WTC11 (cell line): ENCODE data around the gene SPAAR. TPM values are rescaled to one million over a fixed set of nuclear protein-coding genes. Genes with fewer than 3 reads are reported as not detected.

Experiments used
- ATAC-seq: fragments of 200-7000 bp; cut with Tn5 transposase; 2 replicates; pipeline ENCODE4 v1.10.0; 2021; ENCODE audit warnings: mild to moderate bottlenecking, moderate library complexity
- CTCF ChIA-PET: fragments of 300-600 bp; sonication (Branson Sonifier 250); formaldehyde crosslinking; loops from one replicate; lab custom pipeline; 2021; ENCODE audit warnings: antibody characterized with exemption; lab: Charles Lee
- POLR2A ChIA-PET: fragments of 350-600 bp; sonication (Branson Sonifier 250); formaldehyde crosslinking; loops from one replicate; lab custom pipeline; 2021; ENCODE audit warnings: antibody characterized with exemption; lab: Charles Lee
- DNase-seq: peaks from one replicate; pipeline ENCODE4 v3.0.0; 2021; ENCODE audit warnings: low spot score
- H3K27ac Mint-ChIP-seq: 2 replicates; pipeline ENCODE4 v1.8.0; 2021; ENCODE audit warnings: mixed read lengths
- H3K27me3 Mint-ChIP-seq: 2 replicates; pipeline ENCODE4 v1.8.0; 2021; ENCODE audit warnings: low read depth, mild to moderate bottlenecking, moderate library complexity, mixed read lengths
- H3K36me3 Mint-ChIP-seq: 2 replicates; pipeline ENCODE4 v1.8.0; 2021; ENCODE audit warnings: mixed read lengths
- H3K4me1 Mint-ChIP-seq: 2 replicates; pipeline ENCODE4 v1.8.0; 2022; ENCODE audit warnings: mixed read lengths
- H3K4me3 Mint-ChIP-seq: 2 replicates; pipeline ENCODE4 v1.8.0; 2021; ENCODE audit warnings: mild to moderate bottlenecking, moderate library complexity, mixed read lengths
- H3K9me3 Mint-ChIP-seq: 2 replicates; pipeline ENCODE4 v1.8.0; 2021; ENCODE audit warnings: mixed read lengths
- ATF1 ChIP-seq: sonication (generic); formaldehyde crosslinking; IDR thresholded peaks from 2 replicates; pipeline ENCODE4 v1.8.1; 2023; ENCODE audit warnings: mild to moderate bottlenecking, moderate library complexity, missing genetic modification reagents
- CBFB ChIP-seq: sonication (generic); formaldehyde crosslinking; IDR thresholded peaks from 2 replicates; pipeline ENCODE4 v1.8.1; 2022; ENCODE audit warnings: mild to moderate bottlenecking, low read depth, missing genetic modification reagents
- ESRRA ChIP-seq: sonication (generic); formaldehyde crosslinking; IDR thresholded peaks from 2 replicates; pipeline ENCODE4 v1.8.1; 2022; ENCODE audit warnings: mild to moderate bottlenecking, missing genetic modification reagents, borderline replicate concordance
- ETV6 ChIP-seq: sonication (generic); formaldehyde crosslinking; IDR thresholded peaks from 2 replicates; pipeline ENCODE4 v1.8.1; 2022; ENCODE audit warnings: mild to moderate bottlenecking, missing genetic modification reagents
- IRF2 ChIP-seq: sonication (generic); formaldehyde crosslinking; IDR thresholded peaks from 2 replicates; pipeline ENCODE4 v1.8.0; 2022; ENCODE audit warnings: low read depth, missing genetic modification reagents, borderline replicate concordance
- MXD4 ChIP-seq: fragments of 250-450 bp; sonication (Bioruptor Pico); IDR thresholded peaks from 2 replicates; pipeline ENCODE4 v1.8.0; 2021; ENCODE audit warnings: mild to moderate bottlenecking, moderate library complexity, borderline replicate concordance
- NFATC4 ChIP-seq: fragments of 250-450 bp; sonication (Bioruptor Pico); IDR thresholded peaks from 2 replicates; pipeline ENCODE4 v1.9.0; 2021; ENCODE audit warnings: mild to moderate bottlenecking
- NFE2L1 ChIP-seq: sonication (generic); formaldehyde crosslinking; IDR thresholded peaks from 2 replicates; pipeline ENCODE4 v1.8.1; 2023; ENCODE audit warnings: missing genetic modification reagents
- NR2C2 ChIP-seq: sonication (generic); formaldehyde crosslinking; IDR thresholded peaks from 2 replicates; pipeline ENCODE4 v1.8.0; 2022; ENCODE audit warnings: mild to moderate bottlenecking, missing genetic modification reagents
- SP1 ChIP-seq: sonication (generic); formaldehyde crosslinking; conservative IDR thresholded peaks from 2 replicates; pipeline ENCODE4 v1.8.1; 2022; ENCODE audit warnings: missing genetic modification reagents
- TP53 ChIP-seq: sonication (generic); formaldehyde crosslinking; IDR thresholded peaks from 2 replicates; pipeline ENCODE4 v1.8.1; 2023; ENCODE audit warnings: mild to moderate bottlenecking, missing genetic modification reagents
- ZNF219 ChIP-seq: sonication (generic); formaldehyde crosslinking; IDR thresholded peaks from 2 replicates; pipeline ENCODE4 v1.8.0; 2023; ENCODE audit warnings: missing genetic modification reagents, mild to moderate bottlenecking, borderline replicate concordance
- total RNA-seq: library from RNA; stranded (reverse); gene quantifications from 3 replicates; pipeline ENCODE4 v1.2.3, GENCODE V29; 2021
- TF ChIP-seq, protein P1 (sequence below): sonication (generic); formaldehyde crosslinking; IDR thresholded peaks from 2 replicates; pipeline ENCODE4 v1.8.1; 2022; ENCODE audit warnings: mild to moderate bottlenecking, missing genetic modification reagents, moderate library complexity, borderline replicate concordance
- TF ChIP-seq, protein P2 (sequence below): sonication (generic); formaldehyde crosslinking; IDR thresholded peaks from 2 replicates; pipeline ENCODE4 v1.8.1; 2023; ENCODE audit warnings: mild to moderate bottlenecking, missing genetic modification reagents, borderline replicate concordance
- TF ChIP-seq, protein P3 (sequence below): sonication (generic); formaldehyde crosslinking; conservative IDR thresholded peaks from 2 replicates; pipeline ENCODE4 v1.8.1; 2023; ENCODE audit warnings: mild to moderate bottlenecking, low read depth, missing genetic modification reagents, moderate library complexity
- TF ChIP-seq, protein P4 (sequence below): sonication (generic); formaldehyde crosslinking; IDR thresholded peaks from 2 replicates; pipeline ENCODE4 v1.8.1; 2022; ENCODE audit warnings: low read depth, missing genetic modification reagents, borderline replicate concordance
- TF ChIP-seq, protein P5 (sequence below): sonication (generic); formaldehyde crosslinking; IDR thresholded peaks from 2 replicates; pipeline ENCODE4 v1.8.0; 2023; ENCODE audit warnings: missing genetic modification reagents
- TF ChIP-seq, protein P6 (sequence below): fragments of 200-600 bp; IDR thresholded peaks from 2 replicates; pipeline ENCODE4 v1.8.0; 2022; ENCODE audit warnings: antibody characterized with exemption

The SPAAR gene
- total RNA-seq, 1 experiment from 2014 or later, result 0.33 TPM

DNA sequence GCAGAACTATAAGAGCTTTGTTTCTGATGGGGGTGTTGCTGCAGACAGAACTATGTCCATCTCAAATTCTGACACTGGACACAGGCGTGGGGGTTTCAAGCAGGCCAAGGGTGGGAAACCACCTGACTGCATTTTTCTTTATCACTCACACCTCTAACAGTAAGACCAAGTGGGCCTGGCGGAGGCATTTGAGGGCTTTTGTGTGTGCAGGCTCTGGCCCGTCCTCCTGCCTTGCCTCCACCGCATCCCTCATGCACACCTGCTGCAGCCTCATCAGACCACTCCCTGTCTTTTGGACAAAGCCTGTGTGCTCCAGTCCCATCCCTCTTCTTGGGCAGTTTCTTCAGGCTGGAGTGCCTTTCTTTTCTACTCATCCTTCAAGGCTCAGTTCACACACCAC lies 47.0 kb upstream of the SPAAR start (continued):
- no peak for TF ChIP-seq TP53 (CRISPR knock-in tag)
- TF ChIP-seq, all 79 proteins: peak for 0

DNA sequence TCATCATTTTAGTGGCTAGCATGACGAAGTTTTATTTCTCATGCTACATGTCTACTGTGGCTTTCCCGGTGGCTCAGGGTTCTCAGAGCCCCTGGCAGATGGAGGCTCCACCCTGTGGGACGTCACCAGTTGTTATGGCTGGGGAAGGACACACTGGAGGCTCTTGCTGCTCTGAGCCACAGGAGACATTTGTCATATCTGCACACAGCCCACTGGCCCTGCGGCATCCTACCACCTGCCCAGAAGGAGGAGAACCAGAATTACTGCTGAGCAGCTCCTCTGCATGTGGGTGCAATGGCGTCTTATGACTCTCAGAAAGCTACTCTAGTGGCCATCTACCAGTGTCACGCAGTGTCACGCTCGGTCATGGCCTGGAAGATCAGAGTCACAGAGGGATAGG lies 45.7 kb upstream of the SPAAR start:
- Mint-ChIP-seq H3K36me3 (no peaks in the 10 kb centered on the region), H3K27ac (no peak overlapping the region), H3K27me3 (peaks cover 11% of the 10 kb centered on the region), H3K4me3 (no peak overlapping the region), H3K4me1 (peaks cover 11% of the 10 kb centered on the region), H3K9me3 (no peaks in the 10 kb centered on the region)
- POLR2A ChIA-PET, result no interaction called here
- ATAC-seq, result no peak
- no peak for DNase-seq
- no peak for TF ChIP-seq IRF2 (CRISPR knock-in tag)
- TF ChIP-seq CBFB (CRISPR knock-in tag), result no peak
- TF ChIP-seq NFATC4 (CRISPR knock-in tag), result no peak
- TF ChIP-seq, protein P1, sequence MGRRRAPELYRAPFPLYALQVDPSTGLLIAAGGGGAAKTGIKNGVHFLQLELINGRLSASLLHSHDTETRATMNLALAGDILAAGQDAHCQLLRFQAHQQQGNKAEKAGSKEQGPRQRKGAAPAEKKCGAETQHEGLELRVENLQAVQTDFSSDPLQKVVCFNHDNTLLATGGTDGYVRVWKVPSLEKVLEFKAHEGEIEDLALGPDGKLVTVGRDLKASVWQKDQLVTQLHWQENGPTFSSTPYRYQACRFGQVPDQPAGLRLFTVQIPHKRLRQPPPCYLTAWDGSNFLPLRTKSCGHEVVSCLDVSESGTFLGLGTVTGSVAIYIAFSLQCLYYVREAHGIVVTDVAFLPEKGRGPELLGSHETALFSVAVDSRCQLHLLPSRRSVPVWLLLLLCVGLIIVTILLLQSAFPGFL (CRISPR knock-in tag), result no peak
- TF ChIP-seq, protein P2, sequence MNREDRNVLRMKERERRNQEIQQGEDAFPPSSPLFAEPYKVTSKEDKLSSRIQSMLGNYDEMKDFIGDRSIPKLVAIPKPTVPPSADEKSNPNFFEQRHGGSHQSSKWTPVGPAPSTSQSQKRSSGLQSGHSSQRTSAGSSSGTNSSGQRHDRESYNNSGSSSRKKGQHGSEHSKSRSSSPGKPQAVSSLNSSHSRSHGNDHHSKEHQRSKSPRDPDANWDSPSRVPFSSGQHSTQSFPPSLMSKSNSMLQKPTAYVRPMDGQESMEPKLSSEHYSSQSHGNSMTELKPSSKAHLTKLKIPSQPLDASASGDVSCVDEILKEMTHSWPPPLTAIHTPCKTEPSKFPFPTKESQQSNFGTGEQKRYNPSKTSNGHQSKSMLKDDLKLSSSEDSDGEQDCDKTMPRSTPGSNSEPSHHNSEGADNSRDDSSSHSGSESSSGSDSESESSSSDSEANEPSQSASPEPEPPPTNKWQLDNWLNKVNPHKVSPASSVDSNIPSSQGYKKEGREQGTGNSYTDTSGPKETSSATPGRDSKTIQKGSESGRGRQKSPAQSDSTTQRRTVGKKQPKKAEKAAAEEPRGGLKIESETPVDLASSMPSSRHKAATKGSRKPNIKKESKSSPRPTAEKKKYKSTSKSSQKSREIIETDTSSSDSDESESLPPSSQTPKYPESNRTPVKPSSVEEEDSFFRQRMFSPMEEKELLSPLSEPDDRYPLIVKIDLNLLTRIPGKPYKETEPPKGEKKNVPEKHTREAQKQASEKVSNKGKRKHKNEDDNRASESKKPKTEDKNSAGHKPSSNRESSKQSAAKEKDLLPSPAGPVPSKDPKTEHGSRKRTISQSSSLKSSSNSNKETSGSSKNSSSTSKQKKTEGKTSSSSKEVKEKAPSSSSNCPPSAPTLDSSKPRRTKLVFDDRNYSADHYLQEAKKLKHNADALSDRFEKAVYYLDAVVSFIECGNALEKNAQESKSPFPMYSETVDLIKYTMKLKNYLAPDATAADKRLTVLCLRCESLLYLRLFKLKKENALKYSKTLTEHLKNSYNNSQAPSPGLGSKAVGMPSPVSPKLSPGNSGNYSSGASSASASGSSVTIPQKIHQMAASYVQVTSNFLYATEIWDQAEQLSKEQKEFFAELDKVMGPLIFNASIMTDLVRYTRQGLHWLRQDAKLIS, result no peak
- TF ChIP-seq ATF1, result no peak
- TF ChIP-seq, protein P3, sequence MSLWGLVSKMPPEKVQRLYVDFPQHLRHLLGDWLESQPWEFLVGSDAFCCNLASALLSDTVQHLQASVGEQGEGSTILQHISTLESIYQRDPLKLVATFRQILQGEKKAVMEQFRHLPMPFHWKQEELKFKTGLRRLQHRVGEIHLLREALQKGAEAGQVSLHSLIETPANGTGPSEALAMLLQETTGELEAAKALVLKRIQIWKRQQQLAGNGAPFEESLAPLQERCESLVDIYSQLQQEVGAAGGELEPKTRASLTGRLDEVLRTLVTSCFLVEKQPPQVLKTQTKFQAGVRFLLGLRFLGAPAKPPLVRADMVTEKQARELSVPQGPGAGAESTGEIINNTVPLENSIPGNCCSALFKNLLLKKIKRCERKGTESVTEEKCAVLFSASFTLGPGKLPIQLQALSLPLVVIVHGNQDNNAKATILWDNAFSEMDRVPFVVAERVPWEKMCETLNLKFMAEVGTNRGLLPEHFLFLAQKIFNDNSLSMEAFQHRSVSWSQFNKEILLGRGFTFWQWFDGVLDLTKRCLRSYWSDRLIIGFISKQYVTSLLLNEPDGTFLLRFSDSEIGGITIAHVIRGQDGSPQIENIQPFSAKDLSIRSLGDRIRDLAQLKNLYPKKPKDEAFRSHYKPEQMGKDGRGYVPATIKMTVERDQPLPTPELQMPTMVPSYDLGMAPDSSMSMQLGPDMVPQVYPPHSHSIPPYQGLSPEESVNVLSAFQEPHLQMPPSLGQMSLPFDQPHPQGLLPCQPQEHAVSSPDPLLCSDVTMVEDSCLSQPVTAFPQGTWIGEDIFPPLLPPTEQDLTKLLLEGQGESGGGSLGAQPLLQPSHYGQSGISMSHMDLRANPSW (CRISPR knock-in tag), result no peak
- TF ChIP-seq, protein P4, sequence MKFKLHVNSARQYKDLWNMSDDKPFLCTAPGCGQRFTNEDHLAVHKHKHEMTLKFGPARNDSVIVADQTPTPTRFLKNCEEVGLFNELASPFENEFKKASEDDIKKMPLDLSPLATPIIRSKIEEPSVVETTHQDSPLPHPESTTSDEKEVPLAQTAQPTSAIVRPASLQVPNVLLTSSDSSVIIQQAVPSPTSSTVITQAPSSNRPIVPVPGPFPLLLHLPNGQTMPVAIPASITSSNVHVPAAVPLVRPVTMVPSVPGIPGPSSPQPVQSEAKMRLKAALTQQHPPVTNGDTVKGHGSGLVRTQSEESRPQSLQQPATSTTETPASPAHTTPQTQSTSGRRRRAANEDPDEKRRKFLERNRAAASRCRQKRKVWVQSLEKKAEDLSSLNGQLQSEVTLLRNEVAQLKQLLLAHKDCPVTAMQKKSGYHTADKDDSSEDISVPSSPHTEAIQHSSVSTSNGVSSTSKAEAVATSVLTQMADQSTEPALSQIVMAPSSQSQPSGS (CRISPR knock-in tag), result no peak
- no peak for TF ChIP-seq SP1 (CRISPR knock-in tag)
- TF ChIP-seq, protein P5, sequence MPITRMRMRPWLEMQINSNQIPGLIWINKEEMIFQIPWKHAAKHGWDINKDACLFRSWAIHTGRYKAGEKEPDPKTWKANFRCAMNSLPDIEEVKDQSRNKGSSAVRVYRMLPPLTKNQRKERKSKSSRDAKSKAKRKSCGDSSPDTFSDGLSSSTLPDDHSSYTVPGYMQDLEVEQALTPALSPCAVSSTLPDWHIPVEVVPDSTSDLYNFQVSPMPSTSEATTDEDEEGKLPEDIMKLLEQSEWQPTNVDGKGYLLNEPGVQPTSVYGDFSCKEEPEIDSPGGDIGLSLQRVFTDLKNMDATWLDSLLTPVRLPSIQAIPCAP (CRISPR knock-in tag), result no peak
- TF ChIP-seq ETV6 (CRISPR knock-in tag), result no peak
- no peak for TF ChIP-seq MXD4 (CRISPR knock-in tag)
- no peak for TF ChIP-seq ESRRA (CRISPR knock-in tag)
- TF ChIP-seq NFE2L1, result no peak
- TF ChIP-seq, protein P6, sequence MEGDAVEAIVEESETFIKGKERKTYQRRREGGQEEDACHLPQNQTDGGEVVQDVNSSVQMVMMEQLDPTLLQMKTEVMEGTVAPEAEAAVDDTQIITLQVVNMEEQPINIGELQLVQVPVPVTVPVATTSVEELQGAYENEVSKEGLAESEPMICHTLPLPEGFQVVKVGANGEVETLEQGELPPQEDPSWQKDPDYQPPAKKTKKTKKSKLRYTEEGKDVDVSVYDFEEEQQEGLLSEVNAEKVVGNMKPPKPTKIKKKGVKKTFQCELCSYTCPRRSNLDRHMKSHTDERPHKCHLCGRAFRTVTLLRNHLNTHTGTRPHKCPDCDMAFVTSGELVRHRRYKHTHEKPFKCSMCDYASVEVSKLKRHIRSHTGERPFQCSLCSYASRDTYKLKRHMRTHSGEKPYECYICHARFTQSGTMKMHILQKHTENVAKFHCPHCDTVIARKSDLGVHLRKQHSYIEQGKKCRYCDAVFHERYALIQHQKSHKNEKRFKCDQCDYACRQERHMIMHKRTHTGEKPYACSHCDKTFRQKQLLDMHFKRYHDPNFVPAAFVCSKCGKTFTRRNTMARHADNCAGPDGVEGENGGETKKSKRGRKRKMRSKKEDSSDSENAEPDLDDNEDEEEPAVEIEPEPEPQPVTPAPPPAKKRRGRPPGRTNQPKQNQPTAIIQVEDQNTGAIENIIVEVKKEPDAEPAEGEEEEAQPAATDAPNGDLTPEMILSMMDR, result no peak
- no peak for TF ChIP-seq ZNF219 (CRISPR knock-in tag)
- no peak for TF ChIP-seq NR2C2 (CRISPR knock-in tag)
- CTCF ChIA-PET, result interaction anchor here (1.2 to 5.1 kb wide), 4 partner anchors 19 to 82 kb away, joined by 3 to 22 read pairs (median 12); no protein-coding TSS in a partner anchor
